NT2/D1 (cell line): ENCODE data around the gene SPIB.

Experiments used
- DNase-seq: peaks from one replicate; pipeline ENCODE4 v3.0.0-alpha.2; 2011; ENCODE audit warnings: low read depth, low spot score
- H3K27me3 ChIP-seq: 2 replicates; pipeline ENCODE4 v1.6.0; 2011; ENCODE audit warnings: mild to moderate bottlenecking; ENCODE audit not compliant: insufficient read length, insufficient read depth
- H3K36me3 ChIP-seq: 2 replicates; pipeline ENCODE4 v1.6.1; 2011; ENCODE audit warnings: mild to moderate bottlenecking, low read length, mixed read lengths; ENCODE audit not compliant: insufficient read depth, insufficient read length
- H3K4me1 ChIP-seq: 2 replicates; pipeline ENCODE4 v1.5.1; 2011; ENCODE audit not compliant: insufficient read depth, insufficient read length
- H3K4me3 ChIP-seq: 2 replicates; pipeline ENCODE4 v1.5.1; 2011; ENCODE audit warnings: low read depth; ENCODE audit not compliant: insufficient read length
- H3K9ac ChIP-seq: 2 replicates; pipeline ENCODE4 v1.6.0; 2011; ENCODE audit warnings: low read depth; ENCODE audit not compliant: insufficient read length
- H3K9me3 ChIP-seq: 2 replicates; pipeline ENCODE4 v1.5.1; 2011; ENCODE audit warnings: mild to moderate bottlenecking, low read length; ENCODE audit not compliant: insufficient read depth
- SUZ12 ChIP-seq: IDR thresholded peaks from 2 replicates; pipeline ENCODE4 v1.6.1; 2011; ENCODE audit not compliant: insufficient read length, insufficient read depth; ENCODE audit errors: extremely low read depth
- YY1 ChIP-seq: IDR thresholded peaks from 2 replicates; pipeline ENCODE4 v1.6.1; 2011; ENCODE audit not compliant: insufficient read length, insufficient read depth
- ZNF274 ChIP-seq: IDR thresholded peaks from 2 replicates; pipeline ENCODE4 v1.6.1; 2011; ENCODE audit warnings: mild to moderate bottlenecking, low read depth, low read length

Gene SPIB

DNA sequence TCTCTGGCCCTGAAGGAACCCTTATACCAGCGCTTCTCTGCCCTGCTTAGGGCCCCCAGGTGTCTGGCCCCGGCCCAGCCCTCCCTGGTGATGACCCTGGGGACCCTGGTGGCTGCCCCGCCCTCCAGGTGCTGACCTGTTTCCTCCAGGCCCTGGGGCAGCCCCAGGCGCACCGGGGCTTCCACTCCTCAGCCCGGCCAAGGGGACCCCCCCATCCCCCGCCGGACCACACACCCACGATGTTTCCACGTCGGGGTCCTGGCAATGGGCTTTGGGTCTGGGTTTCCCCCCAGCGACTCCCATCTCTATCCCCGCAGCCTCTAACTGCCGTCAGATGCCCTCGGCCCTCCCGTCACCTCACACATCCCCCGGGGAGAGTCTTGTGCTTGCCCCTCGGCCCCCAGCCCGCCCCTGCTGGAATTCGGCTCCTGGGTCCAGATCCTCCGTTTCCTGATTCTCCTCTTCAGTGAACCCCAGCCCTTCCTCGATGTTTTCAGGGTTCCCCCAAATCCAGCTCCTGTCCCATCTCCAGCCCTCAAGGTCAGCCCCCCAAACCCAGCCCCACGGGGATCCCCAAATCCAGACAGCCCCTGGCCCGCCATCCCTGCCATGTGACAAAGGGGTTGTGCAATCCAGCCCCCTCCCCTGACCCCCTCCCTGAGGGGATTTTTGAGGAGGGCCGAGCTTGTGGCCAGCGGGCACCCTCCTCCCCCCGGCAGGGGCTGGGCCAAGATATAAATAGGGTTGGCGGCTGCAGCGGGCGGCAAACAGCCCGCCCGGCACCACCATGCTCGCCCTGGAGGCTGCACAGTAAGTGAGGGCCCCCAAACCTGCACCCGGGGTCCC lies at the start of gene SPIB:
TSS of gene SPIB (plus strand) at position 763 of the 846 bp plus-strand sequence. CDS start at position 788, 25 bp downstream.
- peaks cover 29% of the 10 kb centered on the region for H3K36me3 ChIP-seq
- H3K4me3 ChIP-seq: peak within 1 kb of the TSS; percentile 8
- no peaks in the 10 kb centered on the region for H3K27me3 ChIP-seq
- no peak for DNase-seq
- no peak for TF ChIP-seq SUZ12
- no peak for TF ChIP-seq ZNF274
- no peak for TF ChIP-seq YY1
- no peaks in the 10 kb centered on the region for H3K9me3 ChIP-seq
- H3K9ac ChIP-seq: peak within 1 kb of the TSS; percentile 50
- peaks cover 6% of the 10 kb centered on the region for H3K4me1 ChIP-seq

DNA sequence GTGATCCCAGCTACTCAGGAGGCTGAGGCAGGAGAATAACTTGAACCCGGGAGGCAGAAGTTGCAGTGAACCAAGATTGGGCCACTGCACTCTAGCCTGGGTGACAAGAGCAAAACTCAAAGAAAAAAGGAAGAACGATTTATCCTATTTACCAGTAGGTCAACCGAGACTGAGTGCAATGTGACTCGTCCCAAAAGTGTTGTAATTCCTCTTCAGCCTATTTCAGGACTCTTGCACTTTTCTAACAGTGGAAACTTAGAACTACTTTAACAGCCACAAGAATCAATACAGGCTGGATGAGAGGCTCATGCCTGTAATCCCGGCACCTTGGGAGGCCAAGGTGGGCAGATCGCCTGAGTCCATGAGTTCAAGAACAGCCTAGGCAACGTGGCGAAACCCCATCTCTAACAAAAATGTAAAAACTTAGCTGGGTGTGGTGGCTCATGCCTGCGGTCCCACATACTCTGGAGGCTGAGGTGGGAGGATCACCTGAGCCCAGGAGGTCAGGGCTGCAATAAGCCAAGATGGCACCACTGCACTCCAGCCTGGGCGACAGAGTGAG lies 46.7 kb upstream of the SPIB start:
- no peaks in the 10 kb centered on the region for H3K9me3 ChIP-seq
- TF ChIP-seq ZNF274 (no peak), SUZ12 (no peak), YY1 (no peak)
- H3K27me3 ChIP-seq: no peaks in the 10 kb centered on the region
- no peaks in the 10 kb centered on the region for H3K36me3 ChIP-seq
- DNase-seq: no peak
- H3K4me1 ChIP-seq: peaks cover 4% of the 10 kb centered on the region
- H3K4me3 ChIP-seq: no peak overlapping the region
- no peak overlapping the region for H3K9ac ChIP-seq

DNA sequence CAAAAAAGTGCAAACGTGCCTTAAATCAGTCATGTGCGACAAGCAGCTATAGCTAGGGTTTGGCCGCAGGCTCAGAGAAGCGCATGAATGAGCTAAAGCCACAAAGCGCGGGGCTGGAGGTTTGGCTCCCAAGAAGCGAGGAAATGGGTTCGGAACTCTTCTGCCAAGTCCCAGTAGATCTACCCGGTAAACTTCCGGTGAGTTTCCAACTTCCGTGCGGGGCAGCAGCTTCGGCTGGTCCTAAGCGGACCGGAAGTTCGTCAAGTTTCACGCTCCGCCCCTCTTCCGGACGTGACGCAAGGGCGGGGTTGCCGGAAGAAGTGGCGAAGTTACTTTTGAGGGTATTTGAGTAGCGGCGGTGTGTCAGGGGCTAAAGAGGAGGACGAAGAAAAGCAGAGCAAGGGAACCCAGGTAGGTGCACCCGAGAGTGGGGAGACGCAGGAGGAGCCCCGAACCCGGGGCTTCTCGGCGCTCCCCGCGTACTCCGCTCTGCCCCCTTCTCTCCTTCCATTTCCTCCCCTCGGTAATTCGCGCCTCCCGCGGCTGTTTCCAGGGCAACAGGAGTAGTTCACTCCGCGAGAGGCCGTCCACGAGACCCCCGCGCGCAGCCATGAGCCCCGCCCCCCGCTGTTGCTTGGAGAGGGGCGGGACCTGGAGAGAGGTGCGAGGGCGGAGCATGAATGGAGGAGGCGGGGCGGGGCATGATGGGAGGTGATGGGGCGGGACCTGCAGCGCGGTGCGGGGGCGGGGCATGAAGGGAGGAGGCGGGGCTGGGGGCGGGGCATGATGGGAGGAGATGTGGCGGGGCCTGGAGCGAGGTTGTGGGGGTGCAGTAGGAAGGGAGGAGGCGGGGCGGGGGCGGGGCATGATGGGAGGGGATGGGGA lies 42.3 kb upstream of the SPIB start, which contains the start of gene NR1H2:
TSS of gene NR1H2 (plus strand) at position 292 of the 885 bp plus-strand sequence. CDS start 1,149 bp downstream, outside the sequence.
- Histone ChIP-seq H3K9ac (peak within 1 kb of the TSS; percentile 88), H3K27me3 (no peaks in the 10 kb centered on the region), H3K9me3 (no peaks in the 10 kb centered on the region), H3K4me3 (peak within 1 kb of the TSS; percentile 92), H3K4me1 (peaks cover 3% of the 10 kb centered on the region), H3K36me3 (peaks cover 42% of the 10 kb centered on the region)
- no peak for TF ChIP-seq ZNF274
- TF ChIP-seq SUZ12: no peak
- TF ChIP-seq YY1: no peak
- DNase-seq: peak; percentile 90

DNA sequence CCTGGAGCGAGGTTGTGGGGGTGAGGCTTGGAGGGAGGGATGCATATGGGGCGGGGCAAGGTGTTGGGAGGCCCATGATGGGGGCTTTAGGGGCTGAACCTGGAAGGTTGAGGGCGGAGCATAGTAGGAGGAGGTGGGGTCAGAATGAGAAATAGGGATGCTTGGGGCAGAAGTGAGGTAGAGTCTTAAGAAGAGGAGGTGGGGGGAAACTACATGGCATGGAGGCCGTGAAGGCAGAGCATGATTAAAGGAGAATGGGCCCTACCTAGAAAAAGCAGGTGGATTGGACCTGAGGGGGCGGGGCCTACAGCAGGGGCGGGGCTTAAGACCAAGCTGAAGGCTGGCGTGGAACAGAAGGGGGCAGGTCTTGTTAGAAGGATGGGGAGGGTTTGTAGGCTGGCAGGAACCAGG lies 41.7 kb upstream of the SPIB start:
- Histone ChIP-seq H3K4me3 (no peak overlapping the region), H3K27me3 (no peaks in the 10 kb centered on the region)

DNA sequence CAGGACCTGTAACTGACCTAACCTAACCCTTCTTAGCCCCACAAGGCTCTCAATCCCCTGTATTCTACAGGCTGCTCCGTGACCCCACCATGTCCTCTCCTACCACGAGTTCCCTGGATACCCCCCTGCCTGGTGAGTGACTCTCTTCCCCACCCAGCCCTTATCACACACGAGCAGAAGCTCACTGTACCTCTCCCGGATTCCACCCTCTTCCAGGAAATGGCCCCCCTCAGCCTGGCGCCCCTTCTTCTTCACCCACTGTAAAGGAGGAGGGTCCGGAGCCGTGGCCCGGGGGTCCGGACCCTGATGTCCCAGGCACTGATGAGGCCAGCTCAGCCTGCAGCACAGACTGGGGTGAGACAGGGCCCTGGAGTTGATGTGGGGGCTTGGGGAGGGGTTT lies 41.2 kb upstream of the SPIB start:
- DNase-seq: no peak
- Histone ChIP-seq H3K9me3 (no peaks in the 10 kb centered on the region), H3K27me3 (no peaks in the 10 kb centered on the region), H3K4me1 (peaks cover 3% of the 10 kb centered on the region), H3K4me3 (no peak overlapping the region), H3K36me3 (peaks cover 52% of the 10 kb centered on the region), H3K9ac (no peak overlapping the region)
- TF ChIP-seq SUZ12: no peak
- TF ChIP-seq ZNF274: no peak
- TF ChIP-seq YY1: no peak

More for the DNA sequence above, 41.7 kb upstream of the SPIB start:
- DNase-seq: no peak
- no peak for TF ChIP-seq SUZ12
- TF ChIP-seq ZNF274: no peak
- no peak for TF ChIP-seq YY1
- Histone ChIP-seq H3K4me1 (peaks cover 3% of the 10 kb centered on the region), H3K36me3 (peaks cover 48% of the 10 kb centered on the region), H3K9me3 (no peaks in the 10 kb centered on the region), H3K9ac (no peak overlapping the region)

DNA sequence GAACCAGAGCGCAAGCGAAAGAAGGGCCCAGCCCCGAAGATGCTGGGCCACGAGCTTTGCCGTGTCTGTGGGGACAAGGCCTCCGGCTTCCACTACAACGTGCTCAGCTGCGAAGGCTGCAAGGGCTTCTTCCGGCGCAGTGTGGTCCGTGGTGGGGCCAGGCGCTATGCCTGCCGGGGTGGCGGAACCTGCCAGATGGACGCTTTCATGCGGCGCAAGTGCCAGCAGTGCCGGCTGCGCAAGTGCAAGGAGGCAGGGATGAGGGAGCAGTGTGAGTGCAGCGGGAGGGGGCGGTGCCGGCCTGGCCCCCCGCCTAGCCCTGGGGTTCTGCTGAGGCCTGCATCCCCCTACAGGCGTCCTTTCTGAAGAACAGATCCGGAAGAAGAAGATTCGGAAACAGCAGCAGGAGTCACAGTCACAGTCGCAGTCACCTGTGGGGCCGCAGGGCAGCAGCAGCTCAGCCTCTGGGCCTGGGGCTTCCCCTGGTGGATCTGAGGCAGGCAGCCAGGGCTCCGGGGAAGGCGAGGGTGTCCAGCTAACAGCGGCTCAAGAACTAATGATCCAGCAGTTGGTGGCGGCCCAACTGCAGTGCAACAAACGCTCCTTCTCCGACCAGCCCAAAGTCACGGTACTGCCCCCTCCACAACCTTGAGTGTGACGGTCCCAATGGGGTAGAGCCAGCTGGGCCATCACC lies 40.4 kb upstream of the SPIB start:
- no peak overlapping the region for H3K4me3 ChIP-seq
- H3K27me3 ChIP-seq: no peaks in the 10 kb centered on the region
- H3K4me1 ChIP-seq: peaks cover 3% of the 10 kb centered on the region
- no peak for TF ChIP-seq ZNF274
- TF ChIP-seq SUZ12: no peak
- TF ChIP-seq YY1: no peak
- H3K9me3 ChIP-seq: no peaks in the 10 kb centered on the region
- DNase-seq: no peak
- H3K36me3 ChIP-seq: peaks cover 58% of the 10 kb centered on the region
- H3K9ac ChIP-seq: no peak overlapping the region
